ENCODE results near the gene CCL23. TPM values are rescaled to one million over a fixed set of nuclear protein-coding genes. Genes with fewer than 3 reads are reported as not detected.

Gene CCL23
- total RNA-seq, 1 experiment from 2014 or later, result not detected

DNA sequence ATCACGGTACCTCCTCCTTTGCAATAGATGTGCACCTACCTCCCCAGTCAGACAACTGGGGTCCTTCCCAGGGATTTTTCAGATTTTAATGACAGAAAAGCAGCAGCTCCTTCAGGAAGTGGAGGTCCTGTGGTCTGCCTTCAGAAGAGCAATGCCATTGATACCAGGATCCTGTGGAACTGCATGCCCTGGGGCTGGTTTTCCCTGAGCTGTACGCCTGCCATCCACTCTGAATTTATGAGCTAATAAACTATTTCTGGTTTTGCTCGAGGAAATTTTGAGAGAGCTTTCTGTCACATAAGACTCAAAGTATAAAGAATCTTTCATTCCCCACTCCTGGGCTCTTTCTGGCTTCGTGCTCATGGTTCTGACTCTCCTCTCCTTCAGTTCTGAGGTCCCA, 10.0 kb upstream of the CCL23 start:
- Histone ChIP-seq H2BK20ac (ENCODE audit: low read depth, low read length, poor library complexity, severe bottlenecking) (no peak overlapping the region), H3K27ac (ENCODE audit: insufficient read length, low read depth, low read length) (no peak overlapping the region), H4K91ac (ENCODE audit: insufficient read length, low read depth, low read length) (no peak overlapping the region), H3K4me1 (ENCODE audit: insufficient read depth, low read length) (no peaks in the 10 kb centered on the region), H4K5ac (ENCODE audit: insufficient read length, low read depth, low read length) (no peak overlapping the region), H2AK5ac (ENCODE audit: insufficient read length, low read length) (no peak overlapping the region), H3K79me2 (ENCODE audit: insufficient read depth, low read length) (no peaks in the 10 kb centered on the region), H3K14ac (ENCODE audit: insufficient read depth, low read length) (no peak overlapping the region), H3K79me1 (ENCODE audit: insufficient read depth, low read depth, low read length, poor library complexity, severe bottlenecking) (no peaks in the 10 kb centered on the region), H3K27me3 (ENCODE audit: insufficient read depth, low read length) (no peaks in the 10 kb centered on the region), H3K4me2 (ENCODE audit: insufficient read depth, insufficient read length, low read length) (no peak overlapping the region), H3T11ph (ENCODE audit: low read length) (no peak overlapping the region), H2AFZ (ENCODE audit: low read length) (no peak overlapping the region), H3K4ac (ENCODE audit: low read depth, low read length) (no peak overlapping the region), H3K23me2 (ENCODE audit: insufficient read length, low read depth, low read length, poor library complexity, severe bottlenecking) (no peaks in the 10 kb centered on the region), H2BK15ac (ENCODE audit: low read depth, low read length) (no peak overlapping the region), H4K8ac (replicated peaks; ENCODE audit: insufficient read length, low read depth, low read length) (no peak overlapping the region), H3K18ac (ENCODE audit: insufficient read length, low read depth, low read length) (no peak overlapping the region), H4K20me1 (ENCODE audit: control insufficient read depth, insufficient read depth, insufficient read length) (no peaks in the 10 kb centered on the region), H3K9ac (ENCODE audit: extremely low read depth, insufficient read length, low read length) (no peak overlapping the region), H2BK120ac (ENCODE audit: low read depth, low read length, poor library complexity, severe bottlenecking) (no peak overlapping the region), H2BK12ac (ENCODE audit: insufficient read length, low read depth, low read length) (no peak overlapping the region), H2BK5ac (ENCODE audit: insufficient read length, low read length) (no peak overlapping the region), H3K56ac (ENCODE audit: insufficient read length, low read depth, low read length) (no peak overlapping the region), H3K23ac (ENCODE audit: insufficient read length, low read depth, low read length) (no peak overlapping the region), H3K9me3 (ENCODE audit: control insufficient read depth, low read depth, low read length) (no peaks in the 10 kb centered on the region)
- Mint-ChIP-seq H3K27ac (no peak overlapping the region), H3K4me1 (peaks cover 5 to 8% of the 10 kb centered on the region in 2 experiments), H3K9me3 (peaks cover 2 to 6% of the 10 kb centered on the region in 2 experiments), H3K27me3 (ENCODE audit: low read depth) (peaks cover 9% of the 10 kb centered on the region), H3K36me3 (ENCODE audit: insufficient read depth in 1 of 3, low read depth in 3 of 3) (peaks cover 0 to 5% (median 0%) of the 10 kb centered on the region in 3 experiments; a peak in 1 of 7 replicates), H3K4me3 (no peak overlapping the region)
- DNase-seq, result no peak
- no CpG with 5 or more reads among the region's 4 CpGs for WGBS (ENCODE audit: extremely low coverage, insufficient read length, low lambda C conversion rate)
- no peak for TF ChIP-seq CTCF (conservative IDR thresholded peaks at IDR 0.05)
